ENCODE data around the gene SPDEF. TPM values are rescaled to one million over a fixed set of nuclear protein-coding genes. Genes with fewer than 3 reads are reported as not detected.
A peak's percentile ranks its signal among the peaks of the same experiment; 100 is the strongest.

The SPDEF gene
- polyA plus RNA-seq, 1 donor: 11.6 TPM

DNA sequence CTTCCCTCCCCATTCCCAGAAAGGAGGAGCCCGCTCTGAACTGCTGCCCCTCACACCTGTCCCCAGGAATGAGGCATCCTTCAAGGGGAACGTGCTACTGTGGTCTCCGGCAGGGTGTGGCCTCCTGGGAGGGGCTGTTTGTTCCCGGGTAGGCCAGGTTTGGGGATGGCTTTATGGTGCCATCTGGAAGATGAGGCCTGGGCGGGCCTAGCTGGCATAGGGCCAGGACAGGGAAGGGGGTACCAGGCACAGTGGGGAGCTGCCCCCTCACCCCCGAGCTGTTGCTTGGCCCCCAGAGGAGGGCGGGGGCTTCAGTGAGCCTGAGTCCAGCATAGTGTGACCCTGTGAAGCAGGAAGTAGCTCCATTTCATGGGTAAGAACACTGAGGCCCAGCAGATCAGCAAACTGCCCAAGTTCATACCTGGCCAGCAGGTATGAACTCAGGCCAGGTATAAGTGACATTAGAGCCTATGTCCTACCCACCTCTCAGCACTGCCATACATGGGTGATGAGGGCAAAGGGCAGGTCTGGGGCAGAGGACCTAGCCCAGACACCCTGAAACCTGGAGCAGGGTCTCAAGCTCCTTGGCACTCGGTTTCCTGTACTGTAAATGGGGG is 17.5 kb upstream of the SPDEF start:
- H3K27ac ChIP-seq (ENCODE audit: low read length): no peak overlapping the region

DNA sequence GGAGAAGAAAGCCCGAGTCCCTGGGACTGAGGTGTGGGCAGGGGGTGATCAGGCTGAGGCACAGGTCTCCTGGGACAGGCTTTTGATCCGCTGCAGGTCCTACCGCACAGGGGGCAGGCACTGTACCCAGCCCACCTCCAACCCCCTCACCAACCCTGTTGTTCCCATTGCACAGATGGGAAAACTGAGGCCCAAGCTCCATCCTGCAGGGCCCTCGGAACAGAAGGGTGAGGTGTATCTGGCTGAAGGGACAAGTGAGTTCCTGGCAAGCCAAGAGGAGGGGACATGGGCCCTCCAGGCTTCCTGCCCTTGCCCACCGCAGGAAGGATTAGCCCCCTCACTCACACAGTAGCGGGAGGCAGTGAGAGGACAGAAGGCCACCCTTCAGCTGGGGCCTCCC is 16.5 kb upstream of the SPDEF start:
- no peaks in the 10 kb centered on the region for H3K27me3 ChIP-seq (ENCODE audit: control insufficient read depth, insufficient read depth, low read length)
- no CpG with 5 or more reads among the region's 6 CpGs for WGBS (ENCODE audit: insufficient coverage, low lambda C conversion rate)
- H3K4me3 ChIP-seq (ENCODE audit: low read length): no peak overlapping the region
- H3K9me3 ChIP-seq (ENCODE audit: control insufficient read depth, low read depth, low read length): no peaks in the 10 kb centered on the region
- H3K27ac ChIP-seq (ENCODE audit: low read length): no peak overlapping the region
- no peak for DNase-seq
- peaks cover 4% of the 10 kb centered on the region for H3K4me1 ChIP-seq (ENCODE audit: control insufficient read depth, insufficient read depth, low read length)
- H3K36me3 ChIP-seq (ENCODE audit: control insufficient read depth, insufficient read depth, low read length): no peaks in the 10 kb centered on the region

More for the DNA sequence above, 17.5 kb upstream of the SPDEF start:
- WGBS (ENCODE audit: insufficient coverage, low lambda C conversion rate): no CpG with 5 or more reads among the region's 8 CpGs
- H3K36me3 ChIP-seq (ENCODE audit: control insufficient read depth, insufficient read depth, low read length): no peaks in the 10 kb centered on the region
- no peak overlapping the region for H3K4me3 ChIP-seq (ENCODE audit: low read length)
- DNase-seq: peak in 1 of 2 donors; percentile 32
- H3K4me1 ChIP-seq (ENCODE audit: control insufficient read depth, insufficient read depth, low read length): peaks cover 4% of the 10 kb centered on the region
- H3K27me3 ChIP-seq (ENCODE audit: control insufficient read depth, insufficient read depth, low read length): no peaks in the 10 kb centered on the region
- no peaks in the 10 kb centered on the region for H3K9me3 ChIP-seq (ENCODE audit: control insufficient read depth, low read depth, low read length)

DNA sequence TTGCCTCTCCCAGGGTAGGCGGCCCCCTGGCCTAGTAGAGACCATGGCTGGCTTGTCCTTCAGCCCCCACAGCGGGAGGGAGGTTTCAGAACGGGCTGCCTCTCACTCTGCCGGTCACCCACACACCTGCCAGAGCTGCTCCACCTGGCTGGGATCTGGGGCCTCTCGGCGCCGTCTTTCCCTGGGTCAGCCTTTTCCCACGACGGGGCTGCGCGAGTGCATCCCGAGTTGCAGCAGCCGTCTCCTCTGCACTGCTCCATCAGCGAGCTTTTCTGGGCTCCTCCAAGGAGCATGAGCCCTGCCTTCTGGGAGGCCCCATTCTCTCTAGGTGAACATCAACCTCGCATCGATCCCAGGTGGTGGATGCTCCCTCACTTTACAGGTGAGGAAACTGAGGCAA is 15.9 kb upstream of the SPDEF start:
- H3K27me3 ChIP-seq (ENCODE audit: control insufficient read depth, insufficient read depth, low read length): no peaks in the 10 kb centered on the region
- DNase-seq: no peak
- H3K4me3 ChIP-seq (ENCODE audit: low read length): no peak overlapping the region
- no CpG with 5 or more reads among the region's 16 CpGs for WGBS (ENCODE audit: insufficient coverage, low lambda C conversion rate)
- no peak overlapping the region for H3K27ac ChIP-seq (ENCODE audit: low read length)
- no peaks in the 10 kb centered on the region for H3K36me3 ChIP-seq (ENCODE audit: control insufficient read depth, insufficient read depth, low read length)
- peaks cover 4% of the 10 kb centered on the region for H3K4me1 ChIP-seq (ENCODE audit: control insufficient read depth, insufficient read depth, low read length)
- no peaks in the 10 kb centered on the region for H3K9me3 ChIP-seq (ENCODE audit: control insufficient read depth, low read depth, low read length)

DNA sequence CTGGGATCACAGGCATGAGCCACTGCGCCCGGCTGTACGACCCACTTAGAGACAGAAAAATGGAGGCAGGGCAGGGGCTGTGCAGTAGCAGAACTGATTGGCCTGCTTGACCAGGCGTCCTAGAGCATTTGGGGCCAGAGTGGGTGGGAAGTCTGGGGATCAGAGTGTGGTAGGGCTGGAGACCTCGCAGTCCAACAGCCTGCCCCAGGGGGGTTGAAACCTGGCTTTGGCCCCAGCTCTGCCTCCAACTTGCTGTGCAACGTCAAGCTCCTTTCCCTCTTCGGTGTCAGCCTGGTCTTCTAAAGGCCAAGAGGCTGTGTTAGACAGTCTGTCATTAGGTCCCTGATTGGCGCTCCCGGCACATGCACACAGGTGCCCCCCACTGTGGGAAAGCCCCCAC is 15.3 kb upstream of the SPDEF start:
- H3K27me3 ChIP-seq (ENCODE audit: control insufficient read depth, insufficient read depth, low read length): no peaks in the 10 kb centered on the region
- no CpG with 5 or more reads among the region's 9 CpGs for WGBS (ENCODE audit: insufficient coverage, low lambda C conversion rate)
- no peaks in the 10 kb centered on the region for H3K36me3 ChIP-seq (ENCODE audit: control insufficient read depth, insufficient read depth, low read length)
- H3K9me3 ChIP-seq (ENCODE audit: control insufficient read depth, low read depth, low read length): no peaks in the 10 kb centered on the region
- H3K4me1 ChIP-seq (ENCODE audit: control insufficient read depth, insufficient read depth, low read length): peaks cover 4% of the 10 kb centered on the region
- no peak overlapping the region for H3K4me3 ChIP-seq (ENCODE audit: low read length)
- no peak overlapping the region for H3K27ac ChIP-seq (ENCODE audit: low read length)
- no peak for DNase-seq

DNA sequence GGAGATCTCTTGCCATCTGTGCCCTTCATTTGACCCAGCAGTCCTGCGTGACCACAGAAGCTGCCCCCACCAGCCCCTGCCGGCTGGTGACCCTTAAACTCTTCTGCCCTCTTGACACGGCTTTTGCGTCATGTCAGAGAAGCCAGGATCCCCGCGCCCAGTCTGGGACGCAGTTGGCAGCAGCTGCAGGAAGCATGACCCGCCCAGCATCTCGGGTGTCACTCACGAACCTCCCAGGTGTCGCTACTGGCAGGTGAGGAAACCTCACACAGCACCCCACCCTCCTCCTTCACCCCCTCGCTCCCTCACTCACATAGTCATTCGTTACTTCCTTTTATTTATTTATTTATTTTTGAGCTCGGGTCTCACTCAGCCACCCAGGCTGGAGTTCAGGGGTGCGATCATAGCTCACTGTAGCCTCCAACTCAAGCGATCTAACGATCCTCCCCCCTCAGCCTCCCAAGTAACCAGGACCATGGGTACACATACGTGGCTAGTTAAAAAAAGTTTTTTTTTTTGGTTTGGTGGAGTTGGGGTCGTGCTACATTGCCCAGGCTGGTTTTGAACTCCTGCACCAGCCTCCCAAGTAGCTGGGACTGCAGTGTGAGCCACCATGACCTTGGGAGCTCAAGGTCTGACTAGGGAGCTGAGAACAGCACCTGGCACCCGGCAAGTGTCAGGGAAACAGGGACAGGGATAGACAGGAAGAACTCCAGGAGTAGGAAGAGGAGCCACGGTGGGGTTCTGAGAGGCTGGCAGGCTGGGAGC is 14.1 kb upstream of the SPDEF start:
- WGBS (ENCODE audit: insufficient coverage, low lambda C conversion rate): 84% methylated on average over 5 of the region's 21 CpGs

DNA sequence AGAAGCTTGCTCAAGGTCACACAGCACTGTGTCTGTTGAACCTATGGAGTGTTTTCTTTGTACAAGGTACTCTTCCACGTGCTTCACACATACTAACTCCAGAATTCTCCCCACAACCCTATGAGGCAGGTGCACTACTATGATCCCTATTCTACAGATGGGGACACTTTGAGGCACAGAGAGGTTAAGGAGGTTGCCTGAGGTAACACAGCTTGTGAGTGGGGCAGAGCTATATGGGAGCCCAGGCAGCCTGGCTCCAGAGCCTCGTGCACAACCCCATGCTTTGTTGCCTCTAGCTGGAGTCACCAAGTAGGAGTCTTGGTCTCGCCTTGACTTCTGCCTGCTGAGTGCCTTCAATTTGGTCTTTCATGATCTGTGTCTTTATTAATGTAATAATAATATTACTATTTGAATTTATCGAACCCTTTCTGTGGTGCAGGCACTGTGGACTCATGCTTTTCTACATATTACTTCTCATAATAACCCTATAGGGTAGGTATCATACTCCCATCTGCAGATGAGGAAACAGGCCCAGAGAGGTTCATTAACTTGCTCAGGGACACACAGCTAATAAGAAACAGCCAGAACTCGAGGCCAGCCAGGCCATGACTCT is 13.3 kb upstream of the SPDEF start:
- Histone ChIP-seq H3K27ac (ENCODE audit: low read length) (no peak overlapping the region), H3K4me1 (ENCODE audit: control insufficient read depth, insufficient read depth, low read length) (peaks cover 4% of the 10 kb centered on the region), H3K36me3 (ENCODE audit: control insufficient read depth, insufficient read depth, low read length) (no peaks in the 10 kb centered on the region), H3K4me3 (ENCODE audit: low read length) (no peak overlapping the region), H3K9me3 (ENCODE audit: control insufficient read depth, low read depth, low read length) (no peaks in the 10 kb centered on the region), H3K27me3 (ENCODE audit: control insufficient read depth, insufficient read depth, low read length) (no peaks in the 10 kb centered on the region)
- WGBS (ENCODE audit: insufficient coverage, low lambda C conversion rate): 100% methylated on average over 2 of the region's 5 CpGs
- no peak for DNase-seq

More for the DNA sequence above, 14.1 kb upstream of the SPDEF start:
- no peak overlapping the region for H3K4me3 ChIP-seq (ENCODE audit: low read length)
- DNase-seq: peak in 1 of 2 donors; percentile 15
- peaks cover 4% of the 10 kb centered on the region for H3K4me1 ChIP-seq (ENCODE audit: control insufficient read depth, insufficient read depth, low read length)
- H3K9me3 ChIP-seq (ENCODE audit: control insufficient read depth, low read depth, low read length): no peaks in the 10 kb centered on the region
- no peaks in the 10 kb centered on the region for H3K36me3 ChIP-seq (ENCODE audit: control insufficient read depth, insufficient read depth, low read length)
- H3K27me3 ChIP-seq (ENCODE audit: control insufficient read depth, insufficient read depth, low read length): no peaks in the 10 kb centered on the region
- no peak overlapping the region for H3K27ac ChIP-seq (ENCODE audit: low read length)

DNA sequence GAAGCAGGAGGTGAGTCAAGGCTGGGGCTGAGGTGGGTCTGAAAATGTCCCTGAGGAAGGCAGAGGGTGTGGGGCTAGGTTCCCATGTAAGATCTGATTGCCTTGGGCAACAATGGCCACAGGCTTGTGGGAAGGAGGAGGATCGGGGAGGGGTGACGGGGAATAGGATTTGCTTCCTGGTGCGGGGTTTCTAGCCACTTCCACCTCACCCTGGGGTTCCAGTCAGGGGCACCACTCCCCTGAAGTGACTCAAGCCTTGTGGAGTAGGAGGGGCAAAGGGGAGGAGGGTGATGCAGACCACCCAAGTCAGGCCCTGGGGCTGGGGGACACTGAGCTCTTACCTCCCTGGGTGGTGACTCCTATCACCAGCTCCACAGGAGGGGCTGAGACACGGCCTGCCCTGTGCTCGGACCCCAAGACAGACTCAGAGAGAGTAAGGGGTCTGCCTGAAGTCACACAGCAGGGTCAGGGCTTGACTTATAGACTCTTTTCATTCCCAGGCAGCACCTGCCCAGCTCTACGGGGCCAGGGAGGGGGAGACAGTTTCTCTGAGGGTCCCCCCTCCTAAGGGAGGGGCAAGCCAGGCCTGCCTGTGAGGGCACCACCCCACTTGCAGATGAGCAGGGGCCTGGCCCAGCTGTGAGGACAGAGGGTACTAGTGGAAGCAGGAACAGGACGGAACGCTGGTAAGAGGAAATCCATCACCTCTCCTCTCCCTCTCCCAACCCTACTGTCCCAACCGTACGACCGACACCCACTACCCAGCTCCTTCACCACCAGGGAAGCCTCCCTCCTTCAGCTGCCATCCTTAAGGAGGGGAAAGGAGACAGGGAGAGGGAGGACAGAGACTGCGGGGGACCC is 12.4 kb upstream of the SPDEF start:
- Histone ChIP-seq H3K4me3 (ENCODE audit: low read length) (no peak overlapping the region), H3K27ac (ENCODE audit: low read length) (no peak overlapping the region), H3K9me3 (ENCODE audit: control insufficient read depth, low read depth, low read length) (no peaks in the 10 kb centered on the region), H3K36me3 (ENCODE audit: control insufficient read depth, insufficient read depth, low read length) (no peaks in the 10 kb centered on the region), H3K27me3 (ENCODE audit: control insufficient read depth, insufficient read depth, low read length) (no peaks in the 10 kb centered on the region), H3K4me1 (ENCODE audit: control insufficient read depth, insufficient read depth, low read length) (peaks cover under 1% of the 10 kb centered on the region)
- no CpG with 5 or more reads among the region's 12 CpGs for WGBS (ENCODE audit: insufficient coverage, low lambda C conversion rate)
- no peak for DNase-seq

DNA sequence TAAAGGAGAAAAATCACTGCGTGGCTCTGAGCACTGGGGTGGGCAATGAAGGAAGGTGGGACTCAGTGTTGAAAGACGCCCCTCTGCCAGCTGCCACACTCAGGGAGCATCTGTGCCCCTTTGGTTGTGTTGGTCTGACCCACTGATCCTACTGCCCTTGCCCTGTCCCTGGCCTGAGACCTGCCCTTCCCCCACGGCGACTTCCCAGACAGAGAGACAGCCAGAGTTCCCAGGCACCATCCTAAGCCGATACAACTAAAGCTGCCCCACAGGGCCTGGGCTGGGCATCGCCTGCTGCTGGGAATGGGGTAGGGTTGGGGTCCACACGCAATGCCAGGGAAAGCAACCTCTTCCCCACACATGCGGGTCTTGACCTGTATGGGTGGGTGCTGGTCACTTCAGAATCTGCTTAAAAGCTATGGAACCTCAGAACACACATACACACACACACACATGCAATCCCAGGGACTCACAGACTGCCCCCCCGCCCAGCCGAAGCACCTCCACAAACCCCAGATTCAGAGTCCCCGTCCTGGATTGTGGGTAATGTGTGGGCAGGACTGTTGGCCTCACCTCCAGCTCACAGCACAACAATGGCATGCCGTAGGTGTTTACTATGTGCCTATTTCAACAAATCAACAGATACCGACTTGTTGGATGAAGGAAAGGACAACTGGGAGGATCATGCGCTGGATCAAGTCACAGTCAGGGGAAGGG is 10.9 kb upstream of the SPDEF start:
- Histone ChIP-seq H3K4me3 (ENCODE audit: low read length) (no peak overlapping the region), H3K4me1 (ENCODE audit: control insufficient read depth, insufficient read depth, low read length) (no peaks in the 10 kb centered on the region), H3K27ac (ENCODE audit: low read length) (no peak overlapping the region), H3K36me3 (ENCODE audit: control insufficient read depth, insufficient read depth, low read length) (no peaks in the 10 kb centered on the region), H3K27me3 (ENCODE audit: control insufficient read depth, insufficient read depth, low read length) (no peaks in the 10 kb centered on the region), H3K9me3 (ENCODE audit: control insufficient read depth, low read depth, low read length) (no peaks in the 10 kb centered on the region)
- no CpG with 5 or more reads among the region's 14 CpGs for WGBS (ENCODE audit: insufficient coverage, low lambda C conversion rate)
- DNase-seq: no peak

DNA sequence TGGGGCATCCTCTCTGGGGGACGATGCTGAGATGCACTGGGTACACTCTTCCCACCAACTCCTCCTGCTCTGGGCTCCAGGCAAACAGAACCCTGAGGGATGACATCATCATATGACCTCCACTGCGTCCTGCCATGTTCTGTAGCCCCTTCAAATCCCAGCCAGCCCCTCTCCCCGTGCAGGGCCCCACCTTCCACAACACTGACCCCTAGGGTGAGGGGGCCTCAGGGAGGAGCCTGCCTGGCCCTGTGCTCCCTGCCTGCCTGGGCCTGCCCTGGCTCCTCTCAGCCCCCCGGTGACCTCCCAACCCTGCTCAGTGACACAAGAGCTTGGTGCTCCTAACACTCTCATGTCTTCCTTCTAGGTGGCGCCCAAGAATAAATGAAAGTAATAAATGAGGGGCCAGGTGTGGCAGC is 9.6 kb upstream of the SPDEF start:
- Histone ChIP-seq H3K4me3 (ENCODE audit: low read length) (no peak overlapping the region), H3K36me3 (ENCODE audit: control insufficient read depth, insufficient read depth, low read length) (no peaks in the 10 kb centered on the region), H3K4me1 (ENCODE audit: control insufficient read depth, insufficient read depth, low read length) (peaks cover 1% of the 10 kb centered on the region), H3K9me3 (ENCODE audit: control insufficient read depth, low read depth, low read length) (no peaks in the 10 kb centered on the region), H3K27me3 (ENCODE audit: control insufficient read depth, insufficient read depth, low read length) (no peaks in the 10 kb centered on the region), H3K27ac (ENCODE audit: low read length) (no peak overlapping the region)
- no CpG with 5 or more reads among the region's 5 CpGs for WGBS (ENCODE audit: insufficient coverage, low lambda C conversion rate)
- DNase-seq: no peak

All from large intestine (tissue), 3 donors.